ENCODE data around the gene ABCF1.

ABCF1 gene

GRCh38 chr6:30616811-30617564, 45.7 kb downstream of the ABCF1 start, which contains the start of gene PPP1R10:
PPP1R10 (minus strand) TSS chr6:30617243; CDS start chr6:30609944, 7,299 bp downstream.
- TF ChIP-seq, protein P1, sequence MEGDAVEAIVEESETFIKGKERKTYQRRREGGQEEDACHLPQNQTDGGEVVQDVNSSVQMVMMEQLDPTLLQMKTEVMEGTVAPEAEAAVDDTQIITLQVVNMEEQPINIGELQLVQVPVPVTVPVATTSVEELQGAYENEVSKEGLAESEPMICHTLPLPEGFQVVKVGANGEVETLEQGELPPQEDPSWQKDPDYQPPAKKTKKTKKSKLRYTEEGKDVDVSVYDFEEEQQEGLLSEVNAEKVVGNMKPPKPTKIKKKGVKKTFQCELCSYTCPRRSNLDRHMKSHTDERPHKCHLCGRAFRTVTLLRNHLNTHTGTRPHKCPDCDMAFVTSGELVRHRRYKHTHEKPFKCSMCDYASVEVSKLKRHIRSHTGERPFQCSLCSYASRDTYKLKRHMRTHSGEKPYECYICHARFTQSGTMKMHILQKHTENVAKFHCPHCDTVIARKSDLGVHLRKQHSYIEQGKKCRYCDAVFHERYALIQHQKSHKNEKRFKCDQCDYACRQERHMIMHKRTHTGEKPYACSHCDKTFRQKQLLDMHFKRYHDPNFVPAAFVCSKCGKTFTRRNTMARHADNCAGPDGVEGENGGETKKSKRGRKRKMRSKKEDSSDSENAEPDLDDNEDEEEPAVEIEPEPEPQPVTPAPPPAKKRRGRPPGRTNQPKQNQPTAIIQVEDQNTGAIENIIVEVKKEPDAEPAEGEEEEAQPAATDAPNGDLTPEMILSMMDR (IDR thresholded peaks at IDR 0.05), result no peak
- DNase-seq (ENCODE audit: low spot score), result peak; percentile 100
- peak within 1 kb of the TSS; percentile 79 for H3K4me3 ChIP-seq

DNA sequence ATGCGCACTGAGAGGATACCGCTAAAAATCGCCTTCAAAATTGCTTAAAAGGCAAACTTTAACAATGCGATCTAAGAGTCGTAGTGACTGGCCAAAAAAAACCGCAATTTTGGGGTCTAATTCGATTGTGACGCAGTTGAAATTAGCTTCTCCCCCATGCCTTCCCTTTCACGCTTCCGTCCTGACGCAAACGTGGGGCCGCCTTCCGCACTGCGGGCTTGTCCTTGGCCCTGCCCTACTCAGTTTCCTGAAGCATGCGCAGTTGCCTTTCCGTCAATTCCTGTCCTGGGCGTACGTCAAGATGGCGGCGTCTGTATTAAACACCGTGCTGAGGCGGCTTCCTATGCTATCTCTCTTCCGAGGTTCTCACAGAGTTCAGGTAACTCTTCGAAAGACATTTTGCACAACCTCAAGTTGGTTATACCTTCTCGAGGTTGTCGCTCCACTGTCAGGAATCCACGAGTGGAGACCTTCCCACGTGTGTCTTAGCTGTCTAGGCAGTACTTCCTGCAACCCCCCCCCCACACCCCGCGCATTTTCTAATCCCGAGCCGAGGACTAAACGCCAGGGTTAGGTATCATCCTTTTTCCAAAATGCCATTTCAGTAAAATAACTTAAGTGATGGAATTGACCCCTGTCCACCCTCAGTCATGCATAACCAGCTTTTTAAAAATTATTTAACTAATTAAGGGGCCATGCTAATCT, 46.5 kb downstream of the ABCF1 start, which contains the start of gene MRPS18B:
MRPS18B (plus strand) TSS at position 276 of the 705 bp plus-strand sequence; CDS start at position 302, 26 bp downstream.
- Histone ChIP-seq H3K4me3 (peak within 1 kb of the TSS; percentile 79), H3K27ac (peak within 1 kb of the TSS; percentile 92 to 96)
- TF ChIP-seq, protein P1 (IDR thresholded peaks at IDR 0.05), result no peak
- DNase-seq (ENCODE audit: low spot score), result peak; percentile 99

More at GRCh38 chr6:30616811-30617564, 45.7 kb downstream of the ABCF1 start, which contains the start of gene PPP1R10:
- peak within 1 kb of the TSS; percentile 92 to 96 for H3K27ac ChIP-seq

GRCh38 chr6:30618270-30618797, 47.1 kb downstream of the ABCF1 start:
- TF ChIP-seq, protein P1 (IDR thresholded peaks at IDR 0.05), result no peak
- no peak for DNase-seq (ENCODE audit: low spot score)
- Histone ChIP-seq H3K4me3 (peak overlapping the region; percentile 72), H3K27ac (peak overlapping the region; percentile 91 to 96)

GRCh38 chr6:30619561-30619960, 48.3 kb downstream of the ABCF1 start:
- H3K4me3 ChIP-seq, result no peak overlapping the region
- H3K27ac ChIP-seq, result no peak overlapping the region
- TF ChIP-seq, protein P1 (IDR thresholded peaks at IDR 0.05), result no peak
- DNase-seq (ENCODE audit: low spot score), result no peak

DNA sequence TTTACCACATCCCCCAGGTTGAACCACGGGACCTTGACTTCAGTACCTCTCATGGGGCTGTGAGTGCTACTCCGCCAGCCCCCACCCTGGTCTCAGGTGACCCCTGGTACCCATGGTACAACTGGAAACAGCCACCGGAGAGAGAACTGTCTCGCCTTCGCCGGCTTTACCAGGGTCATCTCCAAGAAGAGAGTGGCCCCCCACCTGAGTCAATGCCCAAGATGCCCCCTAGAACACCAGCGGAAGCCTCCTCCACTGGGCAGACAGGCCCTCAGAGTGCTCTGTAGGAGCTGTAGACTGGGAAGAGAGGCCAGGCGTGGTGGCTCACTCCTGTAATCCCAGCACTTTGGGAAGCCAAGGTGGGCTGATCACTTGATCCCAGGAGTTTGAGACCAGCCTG, 54.3 kb downstream of the ABCF1 start:
- no peak overlapping the region for H3K27ac ChIP-seq
- no peak overlapping the region for H3K4me3 ChIP-seq
- DNase-seq (ENCODE audit: low spot score), result no peak
- TF ChIP-seq, protein P1 (IDR thresholded peaks at IDR 0.05), result no peak

DNA sequence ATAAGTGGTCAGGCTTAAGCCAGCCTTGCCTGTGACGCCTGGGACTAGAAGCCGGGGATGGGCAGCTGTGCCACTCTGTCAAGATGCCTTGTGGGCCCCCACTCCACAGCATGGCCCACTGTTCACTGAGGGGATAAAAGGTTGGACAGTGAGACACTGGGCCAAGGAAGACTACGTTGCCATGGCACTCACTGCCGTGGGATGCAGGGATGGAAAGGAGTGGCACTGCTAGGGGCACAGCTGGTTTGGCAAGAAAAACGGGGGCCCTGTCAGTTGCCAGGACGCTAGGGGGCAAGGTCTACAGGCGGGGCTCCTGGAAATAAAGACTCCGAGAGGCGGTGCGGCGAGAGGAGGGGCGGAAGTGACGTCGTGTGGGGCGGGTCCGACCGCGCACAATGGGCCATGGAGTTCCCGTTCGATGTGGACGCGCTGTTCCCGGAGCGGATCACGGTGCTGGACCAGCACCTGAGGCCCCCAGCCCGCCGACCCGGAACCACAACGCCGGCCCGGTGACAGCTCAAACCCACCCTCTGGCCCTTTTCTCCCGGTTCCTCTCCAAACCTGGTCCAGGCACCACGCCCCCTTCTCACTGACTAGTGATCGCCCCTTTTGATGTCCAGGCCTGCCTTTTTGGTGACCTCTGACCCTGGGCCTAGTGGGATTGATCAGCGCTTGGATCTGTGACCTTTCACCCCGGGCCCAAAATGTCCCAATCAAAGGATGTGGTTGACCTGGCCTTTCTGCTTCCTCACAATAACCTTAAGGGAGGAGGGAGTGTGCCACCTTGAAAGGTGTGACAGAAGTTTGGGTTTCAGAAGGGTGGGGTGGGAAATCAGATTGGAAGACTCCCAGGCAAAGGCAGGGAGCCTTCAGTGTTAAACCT, 55.5 kb downstream of the ABCF1 start, which contains the start of gene ATAT1:
ATAT1 (plus strand) TSS at position 391 of the 883 bp plus-strand sequence.
- TF ChIP-seq, protein P1 (IDR thresholded peaks at IDR 0.05), result no peak
- Histone ChIP-seq H3K4me3 (peak within 1 kb of the TSS; percentile 72), H3K27ac (peak within 1 kb of the TSS; percentile 91 to 93)
- peak; percentile 93 for DNase-seq (ENCODE audit: low spot score)

All from coronary artery (tissue), 2 donors.